Stomach (tissue), 9 donors: ENCODE measurements around the gene ZFHX3. TPM values are rescaled to one million over a fixed set of nuclear protein-coding genes. Genes with fewer than 3 reads are reported as not detected.
"Not testable (repeated sequence)": the region's sequence is repeated elsewhere in the genome, so short reads cannot be mapped to it uniquely, and the experiment has no call there.

Source experiments
- DNase-seq, 2 donors: peaks; one replicate each; pipeline versions ENCODE4 v3.0.0 to v3.0.0-alpha.2; 2013 to 2019
- H3K27ac ChIP-seq, 5 donors: fragments of 200-600 bp in 4 of 5; sonication (generic) in 4 of 5; one replicate each; pipeline ENCODE4 v1.5.1; 2013 to 2019; ENCODE audit warnings: mild to moderate bottlenecking in 1 of 5, moderate library complexity in 1 of 5
- H3K27me3 ChIP-seq, 3 donors: fragments of 200-600 bp; sonication (generic); one replicate each; pipeline ENCODE4 v1.5.1; 2017 to 2019; ENCODE audit warnings: mixed run types in 1 of 3
- H3K36me3 ChIP-seq, 4 donors: fragments of 200-600 bp; sonication (generic); 1 replicate in 3 of 4; 2 replicates in 1 of 4; pipeline ENCODE4 v1.5.1; 2016 to 2019
- H3K4me1 ChIP-seq, 4 donors: fragments of 200-600 bp; sonication (generic); one replicate each; pipeline ENCODE4 v1.5.1; 2016 to 2019
- H3K4me3 ChIP-seq, 4 donors: fragments of 200-600 bp; sonication (generic) in 3 of 4; one replicate each; pipeline ENCODE4 v1.5.1; 2016 to 2019; ENCODE audit warnings: mild to moderate bottlenecking in 1 of 4
- H3K9me3 ChIP-seq, 4 donors: fragments of 200-600 bp; sonication (generic); one replicate each; pipeline ENCODE4 v1.5.1; 2016 to 2019
- EP300 ChIP-seq: sonication (generic); formaldehyde crosslinking; IDR thresholded peaks from one replicate; pipeline ENCODE4 v1.6.1; 2017; ENCODE audit warnings: antibody characterized with exemption
- POLR2A ChIP-seq, 4 donors: fragments of 450-650 bp; IDR thresholded peaks; one replicate each; pipeline ENCODE4 v1.6.1; 2016; ENCODE audit warnings: antibody characterized with exemption in 4 of 4, control low read depth in 2 of 4, mild to moderate bottlenecking in 1 of 4, moderate library complexity in 1 of 4
- POLR2AphosphoS5 ChIP-seq, 3 donors: sonication (generic); formaldehyde crosslinking; IDR thresholded peaks; one replicate each; pipeline ENCODE4 v1.6.1; 2016; ENCODE audit warnings: antibody characterized with exemption in 3 of 3
- WGBS, 5 donors: extraction: QIAGEN DNeasy Blood & Tissue Kit in 3 of 5; methylation state at CpG; one replicate each; pipeline versions ENCODE4 v1.1.5 to v1.1.7; 2013 to 2018; 5-methylcytosine and 5-hydroxymethylcytosine counted together
- intact Hi-C: fragments of 100-400 bp; cut with DNase I; formaldehyde crosslinking; loops from one replicate; pipeline ENCODE4 v1.15.1; 2023; ENCODE audit warnings: low total_unique reads
- polyA plus RNA-seq, 3 donors: library from polyadenylated mRNA; stranded (reverse); fragments of 200-250 nt; gene quantifications; one replicate each; pipeline ENCODE4 v1.2.3, GENCODE V29; 2013
- total RNA-seq, 5 donors: library from RNA; depleted of rRNA; stranded (reverse); fragments of >200 nt; gene quantifications; one replicate each; pipeline versions ENCODE4 v1.1.0 to v1.2.3, GENCODE V29; 2014 to 2016
- TF ChIP-seq, protein P1 (sequence below), 7 experiments: fragments of 450-650 bp in 4 of 7; fragments of 200-600 bp in 3 of 7; sonication (generic) in 3 of 7; IDR thresholded peaks; one replicate each; pipeline ENCODE4 v1.5.1; 2016 to 2019; ENCODE audit warnings: antibody characterized with exemption in 7 of 7, control low read depth in 2 of 7, mild to moderate bottlenecking in 1 of 7
- donor health status: healthy with polysubstance abuse.
- donor health status: Bipolar disorder and iron deficiency.
- donor health status: healthy.

Gene ZFHX3
- total and polyA plus RNA-seq, 8 donors, result 1.1 to 27.5 (median 11.8) TPM

DNA sequence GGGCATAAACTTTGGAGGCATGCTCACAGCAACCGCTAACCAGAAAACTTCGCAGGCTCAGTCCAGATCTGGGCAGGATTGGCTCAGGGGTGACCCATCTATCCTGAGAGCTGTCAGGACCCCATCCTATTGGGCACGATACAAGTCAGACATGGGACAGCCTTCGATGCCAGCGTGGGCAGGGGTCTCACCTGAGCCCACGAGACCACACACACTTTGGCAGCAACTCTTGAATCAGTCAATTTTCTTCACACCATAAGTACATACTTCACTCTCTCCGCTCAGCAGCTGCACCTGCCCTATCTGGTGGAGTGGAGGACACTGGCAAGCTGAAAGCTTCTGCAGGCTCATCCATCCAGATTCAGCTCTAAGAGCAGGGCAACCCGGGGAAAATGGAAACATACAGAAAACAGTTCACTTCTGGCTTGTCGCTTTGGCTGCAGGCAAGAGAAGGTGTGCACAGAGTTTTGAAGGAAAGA, 48.3 kb downstream of the ZFHX3 start:
- DNase-seq, result no peak
- H3K4me3 ChIP-seq, result no peak overlapping the region
- 63 to 78% (median 74%) methylated on average over 8 to 9 of the region's 9 CpGs for WGBS, 5 donors
- H3K27ac ChIP-seq, result peak overlapping the region in 4 of 5 donors; percentile 20 to 58 (median 47)
- peaks cover 0 to 5% (median 0%) of the 10 kb centered on the region in 4 donors for H3K9me3 ChIP-seq
- H3K27me3 ChIP-seq, result no peaks in the 10 kb centered on the region
- H3K36me3 ChIP-seq, result no peaks in the 10 kb centered on the region
- H3K4me1 ChIP-seq, result peaks cover 33 to 61% (median 51%) of the 10 kb centered on the region in 4 donors
- TF ChIP-seq EP300, result no peak
- TF ChIP-seq, protein P1, sequence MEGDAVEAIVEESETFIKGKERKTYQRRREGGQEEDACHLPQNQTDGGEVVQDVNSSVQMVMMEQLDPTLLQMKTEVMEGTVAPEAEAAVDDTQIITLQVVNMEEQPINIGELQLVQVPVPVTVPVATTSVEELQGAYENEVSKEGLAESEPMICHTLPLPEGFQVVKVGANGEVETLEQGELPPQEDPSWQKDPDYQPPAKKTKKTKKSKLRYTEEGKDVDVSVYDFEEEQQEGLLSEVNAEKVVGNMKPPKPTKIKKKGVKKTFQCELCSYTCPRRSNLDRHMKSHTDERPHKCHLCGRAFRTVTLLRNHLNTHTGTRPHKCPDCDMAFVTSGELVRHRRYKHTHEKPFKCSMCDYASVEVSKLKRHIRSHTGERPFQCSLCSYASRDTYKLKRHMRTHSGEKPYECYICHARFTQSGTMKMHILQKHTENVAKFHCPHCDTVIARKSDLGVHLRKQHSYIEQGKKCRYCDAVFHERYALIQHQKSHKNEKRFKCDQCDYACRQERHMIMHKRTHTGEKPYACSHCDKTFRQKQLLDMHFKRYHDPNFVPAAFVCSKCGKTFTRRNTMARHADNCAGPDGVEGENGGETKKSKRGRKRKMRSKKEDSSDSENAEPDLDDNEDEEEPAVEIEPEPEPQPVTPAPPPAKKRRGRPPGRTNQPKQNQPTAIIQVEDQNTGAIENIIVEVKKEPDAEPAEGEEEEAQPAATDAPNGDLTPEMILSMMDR (IDR thresholded peaks at IDR 0.05), result no peak
- no peak for TF ChIP-seq POLR2A (IDR thresholded peaks at IDR 0.05)
- no peak for TF ChIP-seq POLR2AphosphoS5 (IDR thresholded peaks at IDR 0.05)
- intact Hi-C loops, result no loop called here

DNA sequence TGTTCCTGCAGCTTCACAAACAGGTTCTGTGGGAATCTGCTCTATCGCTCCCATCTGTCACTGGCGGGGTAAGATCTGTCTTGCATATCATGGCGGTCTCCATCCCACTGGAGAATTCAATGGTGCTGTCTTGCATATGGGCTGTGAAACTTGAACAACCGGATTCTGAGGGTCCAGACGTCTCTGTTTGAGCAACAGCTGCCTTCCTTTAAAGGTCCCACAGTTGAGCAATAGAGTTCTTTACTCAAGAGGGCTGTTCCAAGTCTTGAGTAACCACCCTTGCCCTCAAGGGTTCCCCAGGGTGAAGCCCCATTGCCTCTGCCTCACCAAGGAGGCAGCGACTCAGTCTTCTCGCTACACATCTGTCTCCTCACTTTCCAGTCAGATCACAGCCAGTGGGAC, 50.8 kb downstream of the ZFHX3 start:
- peak; percentile 40 to 67 for DNase-seq
- H3K27ac ChIP-seq, result peak overlapping the region; percentile 3 to 76 (median 56)
- H3K4me3 ChIP-seq, result no peak overlapping the region
- peaks cover 49 to 80% (median 65%) of the 10 kb centered on the region in 4 donors for H3K4me1 ChIP-seq
- intact Hi-C loops, result no loop called here
- no peaks in the 10 kb centered on the region for H3K36me3 ChIP-seq
- WGBS, 5 donors, result 64 to 83% (median 70%) methylated on average over 7 of the region's 7 CpGs
- peaks cover 0 to 5% (median 0%) of the 10 kb centered on the region in 4 donors for H3K9me3 ChIP-seq
- peak in 2 of 3 donors; percentile 46 to 64 for TF ChIP-seq POLR2AphosphoS5 (IDR thresholded peaks at IDR 0.05)
- TF ChIP-seq, protein P1 (IDR thresholded peaks at IDR 0.05), result no peak
- no peaks in the 10 kb centered on the region for H3K27me3 ChIP-seq

DNA sequence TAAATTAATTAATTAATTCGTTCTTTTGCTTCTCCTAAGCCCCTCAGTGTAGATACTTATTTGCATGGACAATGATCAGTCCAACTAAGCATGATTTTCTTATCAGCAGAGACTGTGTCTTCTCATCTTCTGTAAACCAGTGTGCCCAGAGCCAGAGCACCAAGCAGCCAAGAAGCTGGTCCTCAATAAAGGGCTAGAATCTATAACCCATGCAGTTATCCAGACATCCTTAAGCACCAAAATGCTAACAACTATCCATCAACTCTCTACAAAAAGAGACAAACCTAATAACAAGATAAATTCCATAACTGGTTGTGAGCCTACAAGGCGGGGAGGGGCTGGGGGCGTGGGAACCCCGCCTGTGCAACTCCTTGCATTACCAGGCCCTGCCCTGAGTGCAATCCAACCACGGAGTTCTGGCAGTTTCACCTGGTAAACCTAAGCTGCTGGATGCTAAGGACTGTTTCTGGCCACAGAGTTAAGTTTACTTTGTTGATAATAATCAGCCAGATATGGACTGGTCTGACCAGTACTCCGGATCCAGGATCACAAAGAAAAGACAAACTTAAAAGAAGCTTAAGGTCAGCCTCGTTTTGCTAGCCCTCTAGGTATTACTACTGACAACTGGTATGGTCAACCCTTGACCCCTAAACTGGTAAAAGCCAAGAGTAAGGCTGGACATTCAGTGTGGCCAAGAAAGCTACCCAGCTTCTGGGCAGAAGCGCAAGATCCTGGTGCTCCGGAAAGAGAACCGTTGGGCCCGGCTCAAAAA, 51.5 kb downstream of the ZFHX3 start:
- Histone ChIP-seq H3K27ac (peak overlapping the region; percentile 47 to 76 (median 56)), H3K4me3 (no peak overlapping the region), H3K9me3 (peaks cover 0 to 5% (median 0%) of the 10 kb centered on the region in 4 donors), H3K27me3 (no peaks in the 10 kb centered on the region), H3K36me3 (no peaks in the 10 kb centered on the region), H3K4me1 (peaks cover 49 to 87% (median 71%) of the 10 kb centered on the region in 4 donors)
- TF ChIP-seq EP300 (no peak), POLR2AphosphoS5 (IDR thresholded peaks at IDR 0.05) (peak in 2 of 3 donors; percentile 28 to 29)
- intact Hi-C loops, result no loop called here
- peak; percentile 60 to 75 for DNase-seq
- 30 to 67% (median 52%) methylated on average over 11 of the region's 11 CpGs for WGBS, 5 donors

DNA sequence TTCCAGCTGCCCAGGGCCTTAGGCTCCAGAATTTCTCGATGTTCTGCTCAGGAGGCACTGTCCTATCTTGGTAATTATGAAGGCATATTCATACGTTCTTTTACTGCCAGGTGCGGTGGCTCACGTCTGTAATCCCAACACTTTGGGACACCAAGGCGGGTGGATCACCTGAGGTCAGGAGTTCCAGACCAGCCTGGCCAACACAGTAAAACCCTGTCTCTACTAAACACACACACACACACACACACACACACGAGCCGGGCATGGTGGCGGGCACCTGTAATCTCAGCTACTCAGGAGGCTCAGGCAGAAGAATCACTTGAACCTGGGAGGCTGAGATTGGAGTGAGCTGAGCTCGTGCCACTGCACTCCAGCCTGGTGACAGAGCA, 52.1 kb downstream of the ZFHX3 start:
- peak overlapping the region; percentile 47 to 76 (median 56) for H3K27ac ChIP-seq
- intact Hi-C loops, H3K27me3 ChIP-seq, H3K4me3 ChIP-seq, H3K36me3 ChIP-seq, DNase-seq, H3K9me3 ChIP-seq: not testable (repeated sequence)
- 67 to 78% (median 73%) methylated on average over 9 of the region's 9 CpGs for WGBS, 5 donors
- H3K4me1 ChIP-seq, result peaks cover 49 to 91% (median 76%) of the 10 kb centered on the region in 4 donors

DNA sequence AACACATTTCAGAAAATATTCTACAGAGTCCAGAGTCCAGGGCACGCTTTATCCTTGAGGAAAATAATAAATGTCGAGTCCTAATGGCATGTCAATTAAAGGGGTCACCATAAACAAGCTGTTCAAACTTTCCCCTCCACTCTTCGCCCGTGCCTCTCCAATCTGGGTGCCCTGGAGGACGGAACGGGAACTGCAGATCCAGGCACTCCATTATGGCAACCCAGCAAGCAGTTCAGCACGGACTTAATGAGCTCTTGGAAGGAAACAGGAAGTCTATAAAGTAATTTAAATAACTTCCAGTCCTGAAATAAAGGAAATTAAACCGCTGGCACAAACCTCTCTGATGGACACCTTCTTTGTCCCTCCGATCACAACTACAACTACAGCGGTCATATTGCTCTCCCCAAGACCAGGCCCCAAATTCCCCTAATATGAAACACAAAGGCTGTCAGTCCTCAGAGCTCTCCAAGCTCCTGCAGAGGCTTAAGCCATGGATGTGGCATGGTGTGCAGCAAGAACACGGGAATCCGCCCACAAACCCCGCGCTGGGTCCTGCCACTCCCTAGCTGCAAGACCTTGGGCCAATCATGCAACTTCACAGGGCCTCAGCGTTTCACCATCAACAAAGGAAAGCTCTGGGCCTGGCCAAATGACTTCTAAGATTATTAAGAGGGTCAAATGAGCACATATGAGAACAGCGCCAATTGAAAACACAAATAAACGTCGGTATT, 52.6 kb downstream of the ZFHX3 start:
- TF ChIP-seq, protein P1 (IDR thresholded peaks at IDR 0.05), result peak in 3 of 7 experiments; percentile 15 to 27 (median 18)
- TF ChIP-seq POLR2AphosphoS5 (IDR thresholded peaks at IDR 0.05), result no peak
- TF ChIP-seq POLR2A (IDR thresholded peaks at IDR 0.05), result no peak
- TF ChIP-seq EP300, result no peak
- Histone ChIP-seq H3K36me3 (no peaks in the 10 kb centered on the region), H3K27ac (peak overlapping the region in 4 of 5 donors; percentile 50 to 76 (median 62)), H3K9me3 (no peaks in the 10 kb centered on the region), H3K27me3 (no peaks in the 10 kb centered on the region), H3K4me1 (peaks cover 53 to 91% (median 81%) of the 10 kb centered on the region in 4 donors), H3K4me3 (no peak overlapping the region)
- 73 to 77% (median 76%) methylated on average over 18 of the region's 18 CpGs for WGBS, 5 donors
- no peak for DNase-seq
- intact Hi-C loops, result no loop called here
